CD4-positive, alpha-beta T cell (primary cell): Measurements from ENCODE around the gene ZNHIT1. TPM values are rescaled to one million over a fixed set of nuclear protein-coding genes. Genes with fewer than 3 reads are reported as not detected.
"Not testable (repeated sequence)": the region's sequence is repeated elsewhere in the genome, so short reads cannot be mapped to it uniquely, and the experiment has no call there.

Source experiments
- ATAC-seq: fragments of 200-7000 bp; cut with Tn5 transposase; one replicate; pipeline ENCODE4 v1.10.0; 2022; ENCODE audit warnings: mild to moderate bottlenecking; ENCODE audit not compliant: poor library complexity
- CTCF ChIA-PET: fragments of 350-600 bp; sonication (Branson Sonifier 250); formaldehyde crosslinking; loops from one replicate; lab custom pipeline; 2021; ENCODE audit warnings: antibody characterized with exemption, inconsistent platforms; lab: Charles Lee
- POLR2A ChIA-PET: fragments of 350-600 bp; sonication (Branson Sonifier 250); formaldehyde crosslinking; loops from one replicate; lab custom pipeline; 2021; ENCODE audit warnings: antibody characterized with exemption, inconsistent platforms; lab: Charles Lee
- DNase-seq, 14 experiments: peaks; one replicate each; pipeline ENCODE4 v3.0.0-alpha.2; 2013 to 2020; ENCODE audit warnings: mixed read lengths in 2 of 14
- H3K27ac ChIP-seq, 2 donors: one replicate each; pipeline versions ENCODE4 v1.5.1 to v1.7.0; 2013; ENCODE audit warnings: low read length in 2 of 2, low read depth in 1 of 2, mild to moderate bottlenecking in 1 of 2
- H3K27me3 ChIP-seq, 2 experiments: 1 replicate in 1 of 2; 2 replicates in 1 of 2; pipeline versions ENCODE4 v1.6.1 to v1.7.0; 2013; ENCODE audit warnings: low read length in 2 of 2, control low read depth in 1 of 2, mild to moderate bottlenecking in 1 of 2, moderate library complexity in 1 of 2; ENCODE audit not compliant: insufficient read depth in 2 of 2, control insufficient read depth in 1 of 2
- H3K36me3 ChIP-seq: one replicate; pipeline ENCODE4 v1.6.1; 2013; ENCODE audit warnings: low read length, control low read depth; ENCODE audit not compliant: insufficient read depth
- H3K4me1 ChIP-seq: one replicate; pipeline ENCODE4 v1.6.1; 2013; ENCODE audit warnings: low read length, control low read depth; ENCODE audit not compliant: insufficient read depth
- H3K4me3 ChIP-seq: one replicate; pipeline ENCODE4 v1.5.1; 2013; ENCODE audit warnings: mild to moderate bottlenecking, low read length, moderate library complexity
- H3K9me3 ChIP-seq, 2 experiments: 1 replicate in 1 of 2; 2 replicates in 1 of 2; pipeline versions ENCODE4 v1.6.1 to v1.7.0; 2013; ENCODE audit warnings: low read length in 2 of 2, mild to moderate bottlenecking in 2 of 2, control low read depth in 1 of 2, moderate library complexity in 1 of 2; ENCODE audit not compliant: control insufficient read depth in 1 of 2, insufficient read depth in 1 of 2
- H3K27ac Mint-ChIP-seq: one replicate; pipeline ENCODE4 v1.8.0; 2020; ENCODE audit warnings: mixed read lengths
- H3K27me3 Mint-ChIP-seq: one replicate; pipeline ENCODE4 v1.8.0; 2021; ENCODE audit warnings: mixed read lengths
- H3K36me3 Mint-ChIP-seq: one replicate; pipeline ENCODE4 v1.8.0; 2021; ENCODE audit warnings: low read depth, mixed read lengths
- H3K4me1 Mint-ChIP-seq: one replicate; pipeline ENCODE4 v1.8.0; 2021; ENCODE audit warnings: low read depth, mixed read lengths
- H3K4me3 Mint-ChIP-seq: one replicate; pipeline ENCODE4 v1.8.0; 2020; ENCODE audit warnings: mild to moderate bottlenecking, mixed read lengths
- H3K9me3 Mint-ChIP-seq: one replicate; pipeline ENCODE4 v1.8.0; 2020; ENCODE audit warnings: mixed read lengths
- intact Hi-C, 2 experiments: fragments of 100-400 bp; cut with DNase I in 1 of 2; cut with micrococcal nuclease in 1 of 2; formaldehyde crosslinking; loops; one replicate each; pipeline versions ENCODE4 v1.15.1 to v1.9.0; 2023 to 2025; cut with DNase I, micrococcal nuclease
- total RNA-seq, 174 experiments: library from RNA in 2 of 174; stranded (reverse) in 2 of 174; gene quantifications; one replicate each; pipeline ENCODE4 v1.2.3 and lab custom pipeline; 2021 to 2026
- TF ChIP-seq, protein P1 (sequence below): fragments of 200-600 bp; IDR thresholded peaks from one replicate; pipeline ENCODE4 v1.8.0; 2022; ENCODE audit warnings: antibody characterized with exemption, mild to moderate bottlenecking

The ZNHIT1 gene
- total RNA-seq, 2 experiments from 2014 or later: 28.4 to 30.6 TPM

DNA sequence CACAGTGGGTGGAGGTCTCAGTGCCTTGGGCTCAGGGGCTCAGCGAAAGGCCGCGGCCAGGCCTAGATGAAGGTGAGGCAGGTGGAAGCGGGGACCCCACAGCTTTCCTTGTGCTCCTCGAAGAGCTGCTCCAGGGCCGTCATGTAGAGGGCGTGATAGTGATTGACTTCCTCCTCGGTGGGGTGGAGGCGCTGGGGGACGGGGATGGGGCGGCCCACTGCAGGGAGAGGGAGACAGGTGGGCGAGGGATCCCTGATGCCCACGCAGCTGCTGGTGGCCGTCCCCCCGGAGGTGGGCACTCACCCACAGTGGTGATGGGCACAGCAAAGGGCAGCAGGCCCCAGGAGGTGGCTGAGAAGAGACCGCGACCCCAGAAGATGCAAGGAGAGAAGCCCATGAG lies 22.1 kb upstream of the ZNHIT1 start:
- Mint-ChIP-seq H3K9me3 (no peaks in the 10 kb centered on the region), H3K4me1 (peaks cover 3% of the 10 kb centered on the region), H3K27ac (no peak overlapping the region), H3K27me3 (peaks cover 29% of the 10 kb centered on the region), H3K4me3 (no peak overlapping the region), H3K36me3 (no peaks in the 10 kb centered on the region)
- H3K4me1 ChIP-seq: peaks cover 10% of the 10 kb centered on the region
- intact Hi-C loops: no loop called here
- no peak for ATAC-seq
- peaks cover 7 to 10% of the 10 kb centered on the region in 2 experiments for H3K27me3 ChIP-seq
- ChIA-PET POLR2A (no interaction called here), CTCF (no interaction called here)
- TF ChIP-seq, protein P1, sequence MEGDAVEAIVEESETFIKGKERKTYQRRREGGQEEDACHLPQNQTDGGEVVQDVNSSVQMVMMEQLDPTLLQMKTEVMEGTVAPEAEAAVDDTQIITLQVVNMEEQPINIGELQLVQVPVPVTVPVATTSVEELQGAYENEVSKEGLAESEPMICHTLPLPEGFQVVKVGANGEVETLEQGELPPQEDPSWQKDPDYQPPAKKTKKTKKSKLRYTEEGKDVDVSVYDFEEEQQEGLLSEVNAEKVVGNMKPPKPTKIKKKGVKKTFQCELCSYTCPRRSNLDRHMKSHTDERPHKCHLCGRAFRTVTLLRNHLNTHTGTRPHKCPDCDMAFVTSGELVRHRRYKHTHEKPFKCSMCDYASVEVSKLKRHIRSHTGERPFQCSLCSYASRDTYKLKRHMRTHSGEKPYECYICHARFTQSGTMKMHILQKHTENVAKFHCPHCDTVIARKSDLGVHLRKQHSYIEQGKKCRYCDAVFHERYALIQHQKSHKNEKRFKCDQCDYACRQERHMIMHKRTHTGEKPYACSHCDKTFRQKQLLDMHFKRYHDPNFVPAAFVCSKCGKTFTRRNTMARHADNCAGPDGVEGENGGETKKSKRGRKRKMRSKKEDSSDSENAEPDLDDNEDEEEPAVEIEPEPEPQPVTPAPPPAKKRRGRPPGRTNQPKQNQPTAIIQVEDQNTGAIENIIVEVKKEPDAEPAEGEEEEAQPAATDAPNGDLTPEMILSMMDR: no peak
- H3K4me3 ChIP-seq: no peak overlapping the region
- DNase-seq: no peak
- no peak overlapping the region for H3K27ac ChIP-seq
- H3K9me3 ChIP-seq: no peaks in the 10 kb centered on the region
- no peaks in the 10 kb centered on the region for H3K36me3 ChIP-seq

DNA sequence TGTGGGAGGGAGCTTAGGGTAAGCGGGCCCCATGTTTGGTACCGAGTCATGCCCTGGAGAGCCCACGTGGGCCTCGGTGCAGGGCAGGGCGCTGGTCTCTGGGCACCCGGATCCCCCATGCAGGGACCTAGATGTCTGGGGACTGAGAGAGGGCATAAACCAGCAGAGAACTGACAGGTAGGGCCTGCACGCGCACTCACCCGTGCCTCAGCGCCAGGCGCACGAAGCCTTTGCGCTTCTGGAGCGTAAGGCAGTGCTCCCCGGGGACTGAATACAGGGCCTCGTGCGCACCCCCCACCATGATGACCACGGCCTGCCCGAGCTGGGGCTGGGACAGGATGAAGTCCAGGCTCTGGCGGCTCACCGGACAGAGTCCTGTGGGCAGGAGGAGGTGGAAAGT lies 20.0 kb upstream of the ZNHIT1 start:
- TF ChIP-seq, protein P1: no peak
- H3K4me3 ChIP-seq: no peak overlapping the region
- H3K27ac ChIP-seq: no peak overlapping the region
- peaks cover 18 to 24% of the 10 kb centered on the region in 2 experiments for H3K27me3 ChIP-seq
- POLR2A ChIA-PET: no interaction called here
- Mint-ChIP-seq H3K27ac (no peak overlapping the region), H3K9me3 (no peaks in the 10 kb centered on the region), H3K4me3 (no peak overlapping the region), H3K4me1 (peaks cover 6% of the 10 kb centered on the region), H3K27me3 (peaks cover 34% of the 10 kb centered on the region), H3K36me3 (no peaks in the 10 kb centered on the region)
- H3K9me3 ChIP-seq: peaks cover 0 to 13% of the 10 kb centered on the region in 2 experiments
- H3K4me1 ChIP-seq: peaks cover 17% of the 10 kb centered on the region
- CTCF ChIA-PET: no interaction called here
- DNase-seq (no peak), ATAC-seq (no peak)
- no peaks in the 10 kb centered on the region for H3K36me3 ChIP-seq
- intact Hi-C loops: no loop called here

DNA sequence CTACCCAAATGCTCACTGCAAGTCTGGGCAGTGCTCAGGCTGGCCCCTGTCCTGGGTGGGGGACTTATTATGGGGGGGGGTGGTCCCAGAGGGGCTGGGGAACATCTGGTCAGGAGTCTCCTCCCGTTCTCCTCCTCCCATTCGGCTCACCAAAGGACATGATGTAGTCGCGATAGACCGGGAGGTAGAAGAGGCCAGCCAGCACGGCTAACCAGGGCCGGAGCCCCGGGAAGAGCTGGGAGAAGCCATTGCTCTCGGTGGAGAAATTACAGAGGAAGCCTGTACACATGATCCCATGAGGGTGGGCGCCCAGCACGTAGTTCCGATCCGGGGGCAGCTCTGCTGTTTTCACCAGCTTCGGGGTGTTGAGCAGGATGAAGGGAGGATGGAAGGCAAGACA lies 19.5 kb upstream of the ZNHIT1 start:
- no peaks in the 10 kb centered on the region for H3K36me3 Mint-ChIP-seq
- Histone ChIP-seq H3K4me1 (peaks cover 21% of the 10 kb centered on the region), H3K27me3 (peaks cover 18 to 24% of the 10 kb centered on the region in 2 experiments), H3K9me3 (peaks cover 0 to 13% of the 10 kb centered on the region in 2 experiments), H3K4me3 (no peak overlapping the region), H3K27ac (no peak overlapping the region), H3K36me3 (no peaks in the 10 kb centered on the region)
- CTCF ChIA-PET: no interaction called here
- H3K4me1 Mint-ChIP-seq: peaks cover 6% of the 10 kb centered on the region
- H3K27me3 Mint-ChIP-seq: peaks cover 36% of the 10 kb centered on the region
- ATAC-seq (no peak), DNase-seq (no peak)
- H3K9me3 Mint-ChIP-seq: no peaks in the 10 kb centered on the region
- POLR2A ChIA-PET: no interaction called here
- no peak overlapping the region for H3K27ac Mint-ChIP-seq
- intact Hi-C loops: no loop called here
- TF ChIP-seq, protein P1: no peak
- H3K4me3 Mint-ChIP-seq: no peak overlapping the region

DNA sequence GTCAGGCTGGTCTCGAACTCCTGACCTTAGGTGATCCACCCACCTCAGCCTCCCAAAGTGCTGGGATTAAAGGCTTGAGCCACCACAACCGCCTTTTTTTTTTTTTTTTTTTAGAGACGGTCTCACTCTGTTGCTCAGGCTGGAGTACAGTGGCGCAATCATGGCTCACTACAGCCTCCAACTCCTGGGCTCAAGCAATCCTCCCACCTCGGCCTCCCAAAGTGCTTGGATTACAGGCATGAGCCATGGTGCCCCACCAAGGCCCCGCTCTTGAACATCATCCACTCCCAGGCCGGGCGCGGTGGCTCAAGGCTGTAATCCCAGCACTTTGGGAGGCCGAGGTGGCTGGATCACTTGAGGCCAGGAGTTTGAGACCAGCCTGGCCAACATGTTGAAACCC lies 18.4 kb upstream of the ZNHIT1 start:
- POLR2A ChIA-PET, intact Hi-C loops, H3K27ac ChIP-seq, DNase-seq, H3K9me3 Mint-ChIP-seq, H3K27ac Mint-ChIP-seq, H3K36me3 Mint-ChIP-seq, ATAC-seq, H3K4me3 Mint-ChIP-seq, H3K36me3 ChIP-seq, H3K4me3 ChIP-seq: not testable (repeated sequence)
- CTCF ChIA-PET: interaction anchor here (0.6 kb wide), 1 partner anchor 30 kb away, joined by 3 read pairs; no protein-coding TSS in a partner anchor
- peaks cover 31% of the 10 kb centered on the region for H3K4me1 ChIP-seq
- Mint-ChIP-seq H3K27me3 (peaks cover 44% of the 10 kb centered on the region), H3K4me1 (peaks cover 15% of the 10 kb centered on the region)
- peaks cover 0 to 13% of the 10 kb centered on the region in 2 experiments for H3K9me3 ChIP-seq
- peaks cover 18 to 24% of the 10 kb centered on the region in 2 experiments for H3K27me3 ChIP-seq
